Nephron (organoid): ENCODE measurements around the gene TENT5A.

ENCODE experiments used
- H3K27ac Mint-ChIP-seq, 3 experiments: 2 replicates each; pipeline ENCODE4 v1.8.0; 2020; ENCODE audit warnings: mixed read lengths in 3 of 3, mild to moderate bottlenecking in 2 of 3, moderate library complexity in 1 of 3
- H3K27me3 Mint-ChIP-seq: 2 replicates; pipeline ENCODE4 v1.8.0; 2021; ENCODE audit warnings: low read depth, mild to moderate bottlenecking, moderate library complexity, mixed read lengths
- H3K36me3 Mint-ChIP-seq: 2 replicates; pipeline ENCODE4 v1.8.0; 2020; ENCODE audit warnings: low read depth, mixed read lengths
- H3K4me1 Mint-ChIP-seq: 2 replicates; pipeline ENCODE4 v1.8.0; 2020; ENCODE audit warnings: mixed read lengths
- H3K4me3 Mint-ChIP-seq, 3 experiments: 2 replicates each; pipeline ENCODE4 v1.8.0; 2020; ENCODE audit warnings: mild to moderate bottlenecking in 3 of 3, mixed read lengths in 3 of 3, moderate library complexity in 2 of 3
- H3K9me3 Mint-ChIP-seq: 2 replicates; pipeline ENCODE4 v1.8.0; 2020; ENCODE audit warnings: mixed read lengths
- TF ChIP-seq, protein P1 (sequence below), 3 experiments: fragments of 200-600 bp; sonication (generic); IDR thresholded peaks; one replicate each; pipeline ENCODE4 v1.5.0; 2021; ENCODE audit warnings: antibody characterized with exemption in 3 of 3; ENCODE audit not compliant: unreplicated experiment in 3 of 3

Gene TENT5A

DNA sequence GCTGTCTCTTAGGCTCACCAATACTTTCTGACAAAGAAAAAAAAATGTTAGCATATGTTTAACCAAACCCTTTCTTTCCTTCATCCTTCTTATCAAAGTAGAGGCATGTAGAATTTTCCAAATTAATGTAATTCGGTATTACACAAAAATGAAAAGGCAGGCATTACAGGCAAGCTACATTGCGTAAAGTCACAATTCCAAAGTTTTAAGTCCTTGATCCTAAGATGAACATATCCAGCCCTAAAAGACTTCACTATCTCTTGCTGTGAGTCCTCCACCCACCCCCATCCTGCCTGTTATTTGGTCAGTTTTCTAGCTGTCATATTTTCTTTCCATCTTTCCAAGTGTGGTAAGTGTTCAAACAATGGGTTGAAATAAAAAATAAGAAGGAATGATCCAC is 12.1 kb upstream of the TENT5A start:
- H3K27ac Mint-ChIP-seq = no peak overlapping the region
- no peaks in the 10 kb centered on the region for H3K36me3 Mint-ChIP-seq
- no peaks in the 10 kb centered on the region for H3K9me3 Mint-ChIP-seq
- H3K4me1 Mint-ChIP-seq = peaks cover 15% of the 10 kb centered on the region
- no peak overlapping the region for H3K4me3 Mint-ChIP-seq
- peaks cover 3% of the 10 kb centered on the region for H3K27me3 Mint-ChIP-seq
- TF ChIP-seq, protein P1, sequence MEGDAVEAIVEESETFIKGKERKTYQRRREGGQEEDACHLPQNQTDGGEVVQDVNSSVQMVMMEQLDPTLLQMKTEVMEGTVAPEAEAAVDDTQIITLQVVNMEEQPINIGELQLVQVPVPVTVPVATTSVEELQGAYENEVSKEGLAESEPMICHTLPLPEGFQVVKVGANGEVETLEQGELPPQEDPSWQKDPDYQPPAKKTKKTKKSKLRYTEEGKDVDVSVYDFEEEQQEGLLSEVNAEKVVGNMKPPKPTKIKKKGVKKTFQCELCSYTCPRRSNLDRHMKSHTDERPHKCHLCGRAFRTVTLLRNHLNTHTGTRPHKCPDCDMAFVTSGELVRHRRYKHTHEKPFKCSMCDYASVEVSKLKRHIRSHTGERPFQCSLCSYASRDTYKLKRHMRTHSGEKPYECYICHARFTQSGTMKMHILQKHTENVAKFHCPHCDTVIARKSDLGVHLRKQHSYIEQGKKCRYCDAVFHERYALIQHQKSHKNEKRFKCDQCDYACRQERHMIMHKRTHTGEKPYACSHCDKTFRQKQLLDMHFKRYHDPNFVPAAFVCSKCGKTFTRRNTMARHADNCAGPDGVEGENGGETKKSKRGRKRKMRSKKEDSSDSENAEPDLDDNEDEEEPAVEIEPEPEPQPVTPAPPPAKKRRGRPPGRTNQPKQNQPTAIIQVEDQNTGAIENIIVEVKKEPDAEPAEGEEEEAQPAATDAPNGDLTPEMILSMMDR (IDR thresholded peaks at IDR 0.05; ENCODE audit: unreplicated experiment in 3 of 3) = no peak

DNA sequence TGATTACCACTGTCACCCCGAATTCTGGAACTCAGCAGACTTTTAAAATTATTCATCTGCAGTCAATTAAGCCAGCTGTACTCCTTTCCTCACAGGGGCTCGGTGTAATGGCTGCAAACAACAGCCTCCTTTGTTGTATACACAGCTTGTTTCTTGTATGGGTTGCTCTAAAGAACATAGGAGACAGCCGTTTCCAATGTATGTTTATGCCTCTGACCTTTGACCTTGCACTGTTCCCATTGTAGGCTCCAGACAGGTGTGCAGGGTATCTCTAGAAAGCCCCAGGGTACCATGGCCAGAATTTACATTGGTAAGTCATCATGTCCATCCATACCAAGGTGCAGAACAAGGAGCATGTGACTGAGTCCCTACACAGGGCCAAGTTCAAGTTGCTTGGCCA is 11.5 kb upstream of the TENT5A start:
- no peaks in the 10 kb centered on the region for H3K36me3 Mint-ChIP-seq
- H3K4me3 Mint-ChIP-seq = no peak overlapping the region
- peaks cover 3% of the 10 kb centered on the region for H3K27me3 Mint-ChIP-seq
- H3K4me1 Mint-ChIP-seq = peaks cover 15% of the 10 kb centered on the region
- TF ChIP-seq, protein P1 (IDR thresholded peaks at IDR 0.05; ENCODE audit: unreplicated experiment in 3 of 3) = no peak
- H3K27ac Mint-ChIP-seq = no peak overlapping the region
- H3K9me3 Mint-ChIP-seq = no peaks in the 10 kb centered on the region

DNA sequence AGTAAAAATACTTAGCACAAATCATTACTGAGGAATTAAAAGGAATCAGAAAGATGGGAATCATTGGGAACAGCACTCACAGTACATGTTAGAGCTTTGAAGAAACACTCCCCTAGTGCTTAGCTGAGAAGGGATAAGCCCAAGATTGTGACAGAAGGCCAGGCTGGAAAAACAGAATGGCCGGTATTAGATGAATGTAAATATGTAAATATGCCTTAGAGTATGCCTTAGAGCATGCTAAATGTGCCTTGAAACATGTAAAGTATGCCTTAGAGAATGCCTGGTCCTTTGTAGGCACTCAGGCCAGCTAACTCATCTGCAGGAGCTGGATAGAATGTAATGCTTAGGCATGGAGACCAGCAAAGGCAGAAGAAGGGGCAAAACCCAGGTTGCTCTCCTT is 10.6 kb upstream of the TENT5A start:
- TF ChIP-seq, protein P1 (IDR thresholded peaks at IDR 0.05; ENCODE audit: unreplicated experiment in 3 of 3) = no peak
- no peak overlapping the region for H3K27ac Mint-ChIP-seq
- peaks cover 3% of the 10 kb centered on the region for H3K27me3 Mint-ChIP-seq
- H3K4me3 Mint-ChIP-seq = no peak overlapping the region
- peaks cover 13% of the 10 kb centered on the region for H3K4me1 Mint-ChIP-seq
- no peaks in the 10 kb centered on the region for H3K9me3 Mint-ChIP-seq
- H3K36me3 Mint-ChIP-seq = no peaks in the 10 kb centered on the region

DNA sequence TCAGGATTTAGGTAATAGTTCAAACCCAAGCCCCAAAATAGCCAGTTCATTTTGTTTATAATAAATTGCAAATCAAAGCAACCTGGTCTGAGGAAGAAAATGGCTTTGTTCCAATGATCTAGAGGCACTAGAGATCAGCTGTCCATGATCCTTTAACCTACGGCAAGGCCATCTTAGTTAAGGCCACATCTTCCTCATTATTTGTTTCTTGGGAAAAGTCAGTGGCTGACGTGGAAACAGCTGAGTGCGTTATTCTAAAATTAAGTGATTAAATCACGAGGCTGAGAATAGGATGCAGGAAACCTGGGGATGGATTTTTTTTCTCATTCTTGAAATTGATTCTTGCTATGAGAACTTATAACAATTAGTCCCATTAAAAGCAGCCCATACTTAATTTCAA is 10.1 kb upstream of the TENT5A start:
- TF ChIP-seq, protein P1 (IDR thresholded peaks at IDR 0.05; ENCODE audit: unreplicated experiment in 3 of 3) = no peak
- peaks cover 3% of the 10 kb centered on the region for H3K27me3 Mint-ChIP-seq
- no peak overlapping the region for H3K4me3 Mint-ChIP-seq
- H3K4me1 Mint-ChIP-seq = peaks cover 8% of the 10 kb centered on the region
- H3K27ac Mint-ChIP-seq = no peak overlapping the region
- no peaks in the 10 kb centered on the region for H3K9me3 Mint-ChIP-seq
- H3K36me3 Mint-ChIP-seq = no peaks in the 10 kb centered on the region

DNA sequence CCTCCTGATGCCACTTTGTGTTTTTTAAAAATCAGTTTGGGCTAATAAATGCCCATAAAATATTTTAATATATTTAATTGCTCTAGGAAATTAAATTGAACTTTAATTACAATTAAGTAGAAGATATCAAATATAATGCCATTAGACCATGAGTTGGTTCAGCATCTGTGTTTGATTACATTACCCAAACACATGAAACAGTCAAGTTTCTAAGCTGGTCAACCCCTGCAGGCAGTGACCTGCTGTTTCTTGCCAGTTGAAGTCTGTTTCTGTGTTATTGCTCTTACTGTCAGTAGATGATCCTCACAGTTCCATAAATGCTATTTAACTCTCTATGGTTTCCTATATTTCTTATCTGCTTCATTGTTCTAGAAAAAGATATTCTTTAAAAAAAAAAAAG is 9.7 kb upstream of the TENT5A start:
- peaks cover 7% of the 10 kb centered on the region for H3K27me3 Mint-ChIP-seq
- H3K9me3 Mint-ChIP-seq = no peaks in the 10 kb centered on the region
- H3K4me1 Mint-ChIP-seq = peaks cover 7% of the 10 kb centered on the region
- TF ChIP-seq, protein P1 (IDR thresholded peaks at IDR 0.05; ENCODE audit: unreplicated experiment in 3 of 3) = no peak
- H3K4me3 Mint-ChIP-seq = no peak overlapping the region
- no peaks in the 10 kb centered on the region for H3K36me3 Mint-ChIP-seq
- no peak overlapping the region for H3K27ac Mint-ChIP-seq

DNA sequence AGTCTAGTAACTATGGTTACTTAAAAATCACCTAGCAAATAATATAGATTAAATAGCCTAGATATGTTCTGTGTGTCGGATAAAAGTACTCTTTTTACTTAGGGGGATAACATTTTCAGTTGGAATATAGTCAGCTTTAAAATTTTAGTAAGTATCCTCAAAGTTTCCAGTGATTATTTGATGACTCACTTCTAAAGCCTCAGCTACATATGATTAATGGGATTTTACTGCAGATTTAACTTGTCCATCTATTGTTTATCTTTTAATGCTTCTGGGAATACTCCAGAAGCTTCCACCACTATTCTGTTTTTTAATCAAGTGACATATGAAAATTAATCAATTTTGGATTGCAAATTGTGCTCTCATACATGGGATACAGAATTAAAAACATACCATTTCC is 8.7 kb upstream of the TENT5A start:
- H3K4me1 Mint-ChIP-seq = peaks cover 1% of the 10 kb centered on the region
- H3K9me3 Mint-ChIP-seq = no peaks in the 10 kb centered on the region
- peaks cover 13% of the 10 kb centered on the region for H3K27me3 Mint-ChIP-seq
- no peak overlapping the region for H3K27ac Mint-ChIP-seq
- TF ChIP-seq, protein P1 (IDR thresholded peaks at IDR 0.05; ENCODE audit: unreplicated experiment in 3 of 3) = no peak
- no peak overlapping the region for H3K4me3 Mint-ChIP-seq
- no peaks in the 10 kb centered on the region for H3K36me3 Mint-ChIP-seq
